Stimulated activated CD4-positive, alpha-beta T cell treated with anti-CD3 and anti-CD28 coated beads, Interleukin-12 subunit alpha, Interleukin-12 subunit beta, amount 100 ng/mL, for 24 hours (primary cell): ENCODE data around the gene GJC1.
"Not testable (repeated sequence)": the region's sequence is repeated elsewhere in the genome, so short reads cannot be mapped to it uniquely, and the experiment has no call there.

ENCODE experiments used
- DNase-seq, 2 experiments: peaks; one replicate each; pipeline ENCODE4 v3.0.0-alpha.2; 2020; ENCODE audit warnings: low read depth in 2 of 2

GJC1 gene

DNA sequence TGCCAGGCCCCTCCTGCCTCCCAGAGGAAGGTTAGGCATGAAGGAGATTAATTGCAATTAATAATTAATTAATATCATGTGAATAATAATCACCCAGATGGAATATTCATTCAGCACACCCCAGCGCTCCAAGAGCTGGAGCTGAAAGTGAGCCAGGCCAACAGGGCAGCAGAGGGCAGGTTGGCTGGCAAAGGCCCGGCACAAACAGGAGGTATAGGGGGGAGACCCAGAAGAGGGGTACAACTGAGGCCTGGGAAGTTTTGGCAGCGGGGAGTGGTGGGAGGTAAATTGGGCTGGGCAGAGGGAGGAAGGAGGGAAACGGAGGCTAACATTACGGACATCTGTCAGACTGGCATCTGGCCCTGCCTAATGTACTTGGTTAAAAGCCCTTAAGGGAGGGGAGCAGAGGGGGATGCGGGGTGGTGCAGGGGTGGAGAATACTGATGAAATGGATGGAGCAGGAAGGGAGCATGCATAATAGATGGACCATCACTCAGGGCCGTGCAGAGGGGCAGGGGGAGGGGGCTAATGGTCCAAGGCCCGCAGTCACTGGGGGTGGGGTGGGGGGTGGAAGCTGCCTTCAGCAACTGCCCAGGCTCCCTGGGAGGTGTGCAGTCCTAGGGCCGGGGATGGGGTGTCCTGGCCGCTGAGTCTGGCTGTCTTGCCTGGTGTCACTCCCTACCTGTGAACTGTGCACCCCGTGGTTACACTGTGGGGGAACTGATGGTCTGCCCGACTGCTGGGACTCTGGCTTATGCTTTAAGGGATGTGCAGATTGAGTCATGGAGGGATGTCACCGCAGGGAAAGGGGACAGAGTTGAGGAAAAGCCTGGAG, 69.4 kb downstream of the GJC1 start:
- DNase-seq = no peak

DNA sequence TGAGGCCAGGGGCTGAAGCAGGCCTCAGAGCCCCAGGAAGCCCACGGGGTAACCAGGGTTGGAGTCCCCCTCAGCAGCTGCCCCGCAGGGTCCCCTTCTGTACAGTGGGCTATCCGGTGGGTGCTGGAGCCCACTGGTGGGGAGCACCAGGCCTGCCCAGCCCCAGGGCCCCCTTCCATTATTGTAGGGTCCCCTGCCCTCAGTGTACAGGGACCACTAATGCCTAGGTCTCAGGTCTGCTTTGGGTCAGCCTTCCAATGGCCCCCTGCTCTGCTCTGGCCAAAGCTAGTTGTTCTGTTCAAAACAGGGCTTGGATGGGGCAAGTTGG, 70.2 kb downstream of the GJC1 start:
- no peak for DNase-seq

DNA sequence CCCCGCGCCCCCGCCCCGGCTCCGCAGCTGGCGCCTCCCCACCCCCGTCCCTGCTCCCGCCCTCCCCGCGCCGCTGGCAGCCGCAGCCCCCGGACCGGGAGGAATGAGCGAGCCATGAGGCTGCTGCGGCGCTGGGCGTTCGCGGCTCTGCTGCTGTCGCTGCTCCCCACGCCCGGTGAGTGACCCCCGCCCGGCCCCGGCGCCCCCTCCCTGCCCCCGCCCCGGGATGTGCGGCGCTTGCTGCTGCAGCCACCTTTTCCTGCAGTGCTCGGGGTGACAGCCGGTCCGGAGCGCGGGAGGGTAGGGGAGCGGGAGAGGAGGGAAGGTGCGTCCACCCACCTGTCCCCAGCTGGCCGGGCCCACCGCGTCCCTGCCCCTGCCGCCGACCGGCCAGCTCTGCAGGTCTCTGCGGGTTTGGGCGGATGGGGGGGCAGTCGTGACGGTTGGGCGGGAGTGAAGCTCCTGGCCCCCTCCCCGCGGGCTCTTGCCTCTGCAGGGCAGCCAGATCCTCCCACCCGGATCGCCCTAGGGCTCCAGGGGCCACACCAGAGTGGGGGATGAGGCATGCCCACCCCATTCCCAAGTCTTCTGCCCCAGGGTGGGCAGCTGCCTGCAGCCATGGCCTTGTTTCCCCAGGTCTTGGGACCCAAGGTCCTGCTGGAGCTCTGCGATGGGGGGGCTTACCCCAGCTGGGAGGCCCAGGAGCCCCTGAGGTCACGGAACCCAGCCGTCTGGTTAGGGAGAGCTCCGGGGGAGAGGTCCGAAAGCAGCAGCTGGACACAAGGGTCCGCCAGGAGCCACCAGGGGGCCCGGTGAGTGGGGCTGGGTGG, 70.8 kb downstream of the GJC1 start:
- DNase-seq = no peak

DNA sequence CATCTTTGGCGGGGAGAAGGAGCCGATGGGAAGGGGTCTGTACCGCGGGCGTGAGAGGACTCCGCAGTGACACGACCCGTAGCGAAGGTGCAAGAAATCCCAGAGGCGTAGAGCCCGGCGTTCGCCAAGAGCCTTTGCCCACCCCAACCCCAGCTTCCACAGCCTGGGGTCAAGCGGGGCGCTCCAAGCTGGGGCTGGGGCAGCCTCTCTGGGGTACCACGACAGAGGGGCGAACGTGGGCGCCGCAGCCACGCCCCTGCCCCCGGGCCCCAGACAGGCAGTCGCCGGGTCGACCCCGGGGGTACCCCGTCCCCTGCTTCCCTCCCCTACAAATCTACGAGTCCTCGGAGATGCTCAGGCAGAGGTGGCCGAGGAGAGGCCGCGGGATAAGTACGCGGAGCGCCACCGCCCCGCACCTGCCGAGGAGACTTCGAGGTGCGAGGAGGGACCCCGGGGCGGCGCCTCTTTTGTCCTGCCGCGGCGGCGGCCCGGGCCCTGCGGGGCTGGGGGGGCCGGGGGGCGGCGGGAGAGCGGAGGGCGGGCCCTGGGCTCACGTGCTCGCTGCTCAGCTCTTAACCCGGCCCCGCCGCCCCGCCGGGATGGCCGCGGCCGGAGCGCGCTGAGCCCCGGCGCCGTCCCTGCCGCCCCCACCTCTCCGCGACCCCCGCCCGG, 71.5 kb downstream of the GJC1 start, which contains the start of gene ADAM11:
Gene ADAM11, plus strand, starts transcription at position 575 of the 672 bp plus-strand sequence. CDS start 212 bp downstream, outside the sequence.
- no peak for DNase-seq

DNA sequence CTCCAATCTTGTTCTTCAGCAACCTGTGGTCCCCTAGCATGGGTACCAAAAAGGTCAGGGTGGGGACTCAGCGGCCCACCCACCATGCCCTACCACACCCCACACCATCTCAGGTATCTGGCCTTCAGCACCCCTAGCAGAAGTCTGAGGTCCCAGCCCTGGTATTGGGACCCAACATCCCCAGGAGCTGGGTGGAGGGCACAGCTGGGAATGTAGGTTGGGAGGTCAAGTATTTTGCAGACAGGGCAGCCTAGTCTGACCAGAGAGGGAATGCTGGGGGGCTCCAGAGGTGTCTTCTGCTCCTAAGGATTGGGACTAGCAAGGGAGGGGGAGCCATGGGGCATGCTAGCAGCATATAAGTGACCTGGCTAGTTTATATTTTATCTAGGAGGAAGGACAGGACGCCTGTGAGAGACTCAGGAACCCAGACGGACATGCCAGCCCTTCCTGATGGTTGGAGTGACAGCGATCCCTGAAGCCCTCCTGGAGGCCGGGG, 72.1 kb downstream of the GJC1 start:
- DNase-seq = no peak

DNA sequence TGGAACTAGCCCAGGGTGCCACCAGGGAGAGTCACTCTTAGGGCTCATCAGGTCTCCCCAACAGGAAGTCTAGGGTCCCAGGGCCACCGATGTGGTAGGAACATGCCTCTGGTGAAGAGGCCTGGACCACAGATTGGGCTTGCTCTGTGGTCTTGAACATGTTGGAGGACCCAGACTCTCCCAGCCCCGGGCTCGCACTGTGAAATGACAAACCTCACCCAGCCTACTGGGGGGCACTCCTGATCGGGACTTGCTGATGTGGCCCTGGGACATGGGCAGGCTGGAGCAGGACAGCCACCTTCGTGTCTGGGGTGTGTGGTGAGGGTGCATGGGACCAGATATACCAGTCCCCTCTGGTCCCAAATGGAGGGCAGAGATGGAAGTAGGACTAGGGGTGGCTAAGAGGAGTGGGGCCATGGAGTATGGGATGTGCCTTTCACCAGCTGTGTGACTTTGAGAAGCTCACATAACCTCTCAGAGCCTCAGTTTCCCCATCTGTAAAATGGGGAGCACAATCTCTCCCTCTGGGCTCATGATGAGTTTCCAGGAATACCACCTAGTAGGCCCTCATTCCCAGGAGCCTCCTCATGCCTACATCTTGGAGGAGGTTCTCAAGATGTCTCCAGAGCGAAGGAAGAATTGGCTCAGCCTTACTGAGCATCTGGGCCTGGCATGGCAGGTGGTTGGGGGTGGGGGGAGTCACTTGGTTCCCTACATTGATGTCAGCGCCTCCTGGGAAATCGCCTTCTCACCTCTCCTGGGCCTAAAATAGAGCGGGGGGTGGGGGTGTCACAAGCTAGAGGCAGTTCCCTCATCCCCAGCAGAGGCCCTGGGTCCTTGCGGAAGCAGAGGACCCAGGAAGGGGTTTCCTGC, 72.8 kb downstream of the GJC1 start:
- no peak for DNase-seq

DNA sequence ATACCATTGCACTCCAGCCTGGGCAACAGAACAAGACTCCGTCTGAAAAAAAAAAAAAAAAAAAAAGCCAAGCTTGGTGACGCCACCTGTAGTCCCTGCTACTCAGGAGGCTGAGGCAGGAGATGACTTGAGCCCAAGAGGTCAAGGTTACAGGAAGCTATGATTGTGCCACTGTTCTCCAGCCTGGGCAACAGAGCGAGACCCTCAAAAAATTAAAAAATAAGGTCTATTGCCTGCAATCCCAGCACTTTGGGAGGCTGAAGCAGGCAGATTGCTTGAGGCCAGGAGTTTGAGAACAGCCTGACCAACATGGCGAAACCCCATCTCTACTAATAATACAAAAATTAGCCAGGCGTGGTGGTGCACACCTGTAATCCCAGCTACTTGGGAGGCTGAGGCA, 74.9 kb downstream of the GJC1 start:
- DNase-seq = not testable (repeated sequence)

DNA sequence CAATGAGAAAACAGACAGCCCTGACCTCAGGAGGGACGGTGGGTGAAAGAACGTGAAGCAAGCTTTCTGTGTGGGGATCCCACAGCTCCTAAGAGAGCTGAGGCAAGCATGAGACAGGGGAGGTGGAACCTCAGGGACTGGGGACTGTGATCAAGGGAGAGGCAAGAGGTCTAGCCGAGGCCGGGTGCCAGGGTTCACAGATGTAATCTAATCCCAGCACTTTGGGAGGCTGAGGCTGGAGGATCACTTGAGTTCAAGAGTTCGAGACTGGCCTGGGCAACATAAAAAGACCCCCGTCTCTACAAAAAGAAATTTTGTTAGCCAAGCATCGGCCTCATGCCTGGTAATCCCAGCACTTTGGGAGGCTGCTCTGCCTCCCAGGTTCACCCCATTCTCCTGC, 75.8 kb downstream of the GJC1 start:
- DNase-seq = no peak

DNA sequence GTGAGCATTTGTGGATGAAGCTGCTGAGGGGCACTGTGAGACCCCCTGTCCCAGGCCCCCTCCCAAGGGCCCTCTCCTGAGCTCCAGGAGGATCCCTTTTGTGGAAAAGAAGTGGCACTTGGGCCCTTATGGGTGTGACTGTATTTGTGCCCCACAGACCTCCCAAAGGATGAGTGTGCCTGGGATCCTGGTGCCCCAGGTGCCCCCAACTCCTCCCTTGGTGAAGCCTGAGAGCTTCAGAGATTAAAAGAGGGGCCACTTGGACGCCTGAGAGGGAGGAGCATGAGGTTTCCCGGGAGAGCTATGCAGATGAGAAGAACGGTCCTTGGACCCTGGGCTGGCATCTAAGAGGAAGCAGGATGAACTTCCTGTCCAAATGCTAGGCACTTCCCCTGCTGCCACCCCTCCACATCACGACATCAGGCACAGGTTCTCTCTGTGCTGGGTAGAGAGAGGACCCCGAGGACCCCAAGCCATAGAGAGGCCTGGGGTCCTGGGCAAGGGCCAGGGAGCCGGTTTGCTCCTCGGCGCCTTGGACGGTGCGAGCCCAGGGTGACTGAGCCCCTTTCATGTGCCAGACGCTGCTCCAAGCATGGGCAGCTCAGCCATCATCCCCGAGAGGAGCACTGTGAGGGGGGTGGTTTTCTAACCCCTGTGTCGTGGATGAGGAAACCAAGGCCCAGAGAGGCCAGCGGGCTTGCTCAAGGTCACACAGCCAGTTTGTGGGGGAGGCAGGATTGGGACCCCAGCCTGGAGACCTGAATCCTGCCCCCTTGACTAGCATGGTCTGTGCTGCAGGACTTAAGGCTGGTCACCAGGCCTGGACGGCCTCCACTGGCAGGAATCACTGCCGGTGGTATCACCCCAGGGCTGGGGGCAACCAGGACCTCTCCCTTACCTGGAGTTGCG, 76.9 kb downstream of the GJC1 start:
- DNase-seq = no peak

DNA sequence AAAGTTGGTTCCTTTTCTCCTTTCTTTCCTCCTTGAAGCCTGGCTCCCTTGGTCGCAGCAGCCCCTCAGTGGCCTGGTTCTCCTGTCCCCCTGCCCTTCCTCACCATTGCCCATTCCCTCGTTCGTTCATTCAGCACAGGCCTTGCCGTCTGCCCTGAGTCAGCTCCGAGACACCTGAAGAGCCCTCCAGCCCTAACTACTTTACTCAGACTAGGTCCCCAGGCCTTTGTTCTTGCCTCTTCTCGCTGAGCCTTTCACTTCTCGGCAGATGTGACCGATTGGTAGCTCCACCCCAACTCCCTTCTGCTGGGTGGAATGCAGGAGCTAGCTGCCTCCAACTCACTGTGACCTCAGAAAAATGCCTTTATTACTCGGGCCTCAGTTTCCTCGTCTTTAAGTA, 78.3 kb downstream of the GJC1 start:
- no peak for DNase-seq

DNA sequence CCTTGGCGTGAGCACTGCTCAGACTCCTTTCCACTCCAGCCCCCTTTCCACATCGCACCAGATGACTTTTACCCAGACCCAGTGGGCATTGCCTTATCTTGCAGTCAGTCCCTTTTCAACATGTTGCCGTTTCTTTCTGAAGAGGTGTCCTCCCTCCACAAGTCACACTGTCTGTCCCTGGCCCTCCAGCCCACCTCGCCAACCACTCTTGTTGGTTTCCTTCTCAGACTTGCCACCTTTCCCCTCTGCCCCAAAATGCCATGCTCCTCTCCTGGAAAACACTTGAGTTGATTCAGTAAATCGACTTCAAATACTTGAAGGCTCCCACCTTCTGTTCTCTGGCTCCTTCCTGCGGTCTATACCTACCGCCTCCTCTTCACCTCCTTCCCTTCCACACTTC, 78.8 kb downstream of the GJC1 start:
- no peak for DNase-seq

DNA sequence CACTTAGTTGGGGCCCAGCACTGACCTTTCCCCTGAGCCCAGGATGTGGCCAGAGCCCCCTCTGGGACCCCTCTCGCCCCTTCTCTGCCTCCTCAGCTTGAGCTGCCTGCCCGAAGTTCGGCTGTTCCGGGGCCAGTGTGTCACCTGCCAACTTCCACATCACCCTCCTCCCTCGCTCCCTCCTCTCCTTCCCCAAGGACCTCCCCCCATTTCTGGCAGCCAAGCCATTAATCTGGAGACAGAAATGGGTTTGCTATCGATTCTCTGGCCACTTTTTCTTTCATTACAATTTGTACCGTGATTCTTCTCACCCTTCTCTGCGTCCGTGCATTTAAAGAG, 80.1 kb downstream of the GJC1 start:
- no peak for DNase-seq

DNA sequence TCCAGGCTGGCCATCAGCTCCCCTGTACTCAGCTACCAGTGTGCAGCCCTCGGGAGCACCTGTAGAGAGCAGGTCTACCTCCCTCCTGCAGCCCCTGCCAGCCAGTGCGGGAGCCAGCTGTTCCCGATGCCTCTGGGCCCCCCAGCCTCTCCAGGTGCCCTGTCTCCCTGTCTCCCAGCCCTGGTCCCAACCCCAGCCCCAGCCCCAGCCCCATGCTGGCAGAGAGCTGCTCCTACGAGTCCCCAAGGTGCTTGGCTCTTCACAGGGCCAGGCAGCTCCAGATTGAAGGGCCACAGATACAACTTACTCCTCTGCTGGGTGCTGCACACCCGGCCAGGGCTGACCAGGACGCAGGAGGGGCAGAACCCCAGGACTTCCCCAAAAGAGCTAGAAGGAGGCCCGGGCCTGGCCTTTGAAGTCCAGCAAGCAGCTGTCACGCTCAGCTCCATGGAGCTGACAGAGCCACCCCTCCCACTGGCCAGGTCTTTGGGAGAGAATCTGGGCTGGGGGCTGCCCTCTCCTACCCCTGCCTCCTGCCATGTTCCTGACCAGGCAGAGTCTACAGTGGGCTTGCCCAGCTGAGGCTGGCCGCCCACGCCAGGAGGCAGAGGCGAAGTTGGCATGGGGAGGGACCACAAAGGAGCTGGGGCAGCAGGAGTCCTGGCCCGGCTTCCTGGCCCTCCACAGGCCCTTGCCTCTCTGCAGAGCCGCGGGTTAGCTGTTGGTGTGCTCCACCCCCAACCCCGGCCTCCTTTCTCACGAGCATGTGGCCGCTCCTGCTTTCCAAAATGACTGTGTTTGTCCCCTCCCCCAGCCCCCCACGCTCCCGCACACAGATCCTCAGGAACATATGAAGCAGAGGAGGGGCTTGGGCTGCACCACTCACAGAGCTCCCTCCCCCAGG, 80.8 kb downstream of the GJC1 start:
- DNase-seq = no peak
